LNCaP clone FGC (cell line): ENCODE results near the gene OTOP2.

Source experiments
- DNase-seq: peaks from one replicate; pipeline ENCODE4 v3.0.0-alpha.2; 2011; ENCODE audit warnings: low read depth
- H3K4me3 ChIP-seq: 2 replicates; pipeline ENCODE4 v1.5.1; 2011; ENCODE audit warnings: mild to moderate bottlenecking, low read depth, low read length, control low read depth
- CTCF ChIP-seq: IDR thresholded peaks from 2 replicates; pipeline ENCODE4 v1.5.1; 2012; ENCODE audit warnings: mild to moderate bottlenecking; ENCODE audit not compliant: control insufficient read depth, insufficient read depth; ENCODE audit errors: extremely low read depth

OTOP2 gene

GRCh38 chr17:74878658-74879057 is 45.4 kb upstream of the OTOP2 start:
- TF ChIP-seq CTCF, result no peak
- DNase-seq, result no peak

GRCh38 chr17:74879308-74879707 is 44.8 kb upstream of the OTOP2 start:
- no peak for TF ChIP-seq CTCF
- no peak overlapping the region for H3K4me3 ChIP-seq
- no peak for DNase-seq

More at GRCh38 chr17:74878658-74879057, 45.4 kb upstream of the OTOP2 start:
- H3K4me3 ChIP-seq, result no peak overlapping the region

- no peak for TF ChIP-seq CTCF
These were observed 43.0 kb upstream of the OTOP2 start for GRCh38 chr17:74881073-74881472.

GRCh38 chr17:74882517-74883240 is 41.4 kb upstream of the OTOP2 start:
- no peak overlapping the region for H3K4me3 ChIP-seq
- TF ChIP-seq CTCF, result no peak
- no peak for DNase-seq

More at GRCh38 chr17:74881073-74881472, 43.0 kb upstream of the OTOP2 start:
- DNase-seq, result no peak
- H3K4me3 ChIP-seq, result no peak overlapping the region

GRCh38 chr17:74883241-74883745 is 40.8 kb upstream of the OTOP2 start:
- no peak overlapping the region for H3K4me3 ChIP-seq
- no peak for TF ChIP-seq CTCF
- DNase-seq, result no peak

GRCh38 chr17:74888469-74888868 is 35.6 kb upstream of the OTOP2 start:
- TF ChIP-seq CTCF, result no peak
- no peak for DNase-seq
- H3K4me3 ChIP-seq, result no peak overlapping the region

- TF ChIP-seq CTCF, result no peak
- no peak for DNase-seq
These were observed 33.5 kb upstream of the OTOP2 start for GRCh38 chr17:74890554-74890953.

More at GRCh38 chr17:74890554-74890953, 33.5 kb upstream of the OTOP2 start:
- no peak overlapping the region for H3K4me3 ChIP-seq
